HG03064 (cell line): ENCODE measurements around the gene BLCAP.
"Not testable (repeated sequence)": the region's sequence is repeated elsewhere in the genome, so short reads cannot be mapped to it uniquely, and the experiment has no call there.

ENCODE experiments used
- ATAC-seq: cut with Tn5 transposase; IDR thresholded peaks from one replicate; pipeline ENCODE4 v1.9.1; 2021; ENCODE audit warnings: low read depth; ENCODE audit not compliant: unreplicated experiment

The BLCAP gene

DNA sequence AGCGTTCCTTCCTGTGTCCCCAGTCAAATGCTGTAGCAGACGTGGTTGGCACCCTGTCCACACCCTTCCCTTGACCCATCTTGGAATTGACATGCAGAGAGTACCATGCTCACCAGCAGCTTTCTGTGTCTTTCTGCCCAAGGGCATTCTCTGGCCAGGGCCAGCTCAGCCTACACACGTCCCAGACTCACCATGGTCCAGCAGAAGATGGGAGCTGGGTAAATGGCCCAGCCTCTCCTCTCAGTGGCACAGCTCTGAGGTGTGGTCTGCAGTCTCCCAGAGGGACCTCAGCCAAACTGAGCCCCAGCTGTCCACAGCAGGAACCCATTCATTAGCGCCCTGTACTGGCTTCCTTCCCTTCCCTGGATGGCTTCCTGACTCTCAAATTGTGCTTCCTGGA, 31.1 kb upstream of the BLCAP start:
- ATAC-seq = no peak

DNA sequence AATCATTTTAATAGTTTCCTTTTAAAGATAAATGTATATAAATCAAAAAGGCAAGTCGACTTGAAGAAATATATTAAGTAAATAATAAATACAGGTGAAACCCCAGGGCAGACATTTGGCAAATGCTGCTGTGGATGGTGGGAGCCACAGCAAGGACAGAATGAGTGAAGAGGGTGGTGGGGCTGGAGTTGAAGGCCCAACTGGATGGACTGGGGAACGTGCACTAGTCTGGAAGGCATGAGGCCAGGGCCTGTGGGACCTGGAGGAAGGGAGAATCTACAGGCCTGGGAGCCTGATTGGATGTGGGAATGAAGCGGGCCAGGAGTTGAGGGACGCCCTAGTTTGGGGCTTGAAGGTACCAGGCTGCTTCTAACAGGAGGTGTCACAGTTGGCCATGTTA, 30.6 kb upstream of the BLCAP start:
- no peak for ATAC-seq

DNA sequence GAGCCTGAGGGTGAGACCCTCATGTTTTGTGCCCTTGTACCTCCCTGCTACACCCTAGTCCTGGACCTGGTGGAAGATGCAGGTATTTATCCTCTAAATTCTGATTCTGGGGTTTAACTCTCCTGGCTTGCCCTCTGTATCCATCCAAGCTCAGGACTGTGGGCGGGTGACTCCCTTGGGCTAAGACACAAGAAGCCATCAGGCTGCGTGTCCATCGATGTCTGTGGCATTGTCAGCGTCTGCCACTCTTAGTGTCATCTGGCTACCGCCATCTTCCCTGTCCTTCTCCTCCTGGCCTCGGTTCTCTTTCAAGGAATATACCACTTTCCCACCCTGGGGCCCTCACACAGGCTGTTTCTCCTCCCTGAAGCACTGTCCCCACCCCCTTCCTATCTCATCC, 28.9 kb upstream of the BLCAP start:
- ATAC-seq = no peak

DNA sequence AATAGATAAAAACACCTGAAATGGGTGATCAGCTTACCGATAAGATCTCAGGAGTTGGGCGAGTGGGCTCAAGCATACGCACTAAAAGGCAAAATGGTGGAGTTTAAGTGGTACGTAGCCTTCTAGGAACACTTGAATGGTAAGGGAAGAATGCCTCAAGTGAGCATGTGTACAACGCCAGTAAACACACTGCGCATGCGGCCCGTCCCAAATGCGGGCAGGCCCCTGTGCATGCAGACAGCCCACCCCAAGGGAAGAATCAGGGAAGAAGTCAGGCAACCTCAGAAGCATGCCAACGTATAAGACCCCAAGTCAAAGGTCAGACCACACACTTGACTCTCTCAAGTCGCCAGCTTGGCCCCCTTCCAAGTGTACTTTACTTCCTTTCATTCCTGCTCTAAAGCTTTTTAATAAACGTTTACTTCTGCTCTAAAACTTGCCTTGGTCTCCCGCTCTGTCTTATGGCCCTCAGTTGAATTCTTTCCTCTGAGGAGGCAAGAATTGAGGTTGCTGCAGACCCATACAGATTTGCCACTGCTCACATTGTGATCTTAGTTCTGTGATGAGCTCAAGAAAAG, 27.1 kb upstream of the BLCAP start:
- ATAC-seq = not testable (repeated sequence)

DNA sequence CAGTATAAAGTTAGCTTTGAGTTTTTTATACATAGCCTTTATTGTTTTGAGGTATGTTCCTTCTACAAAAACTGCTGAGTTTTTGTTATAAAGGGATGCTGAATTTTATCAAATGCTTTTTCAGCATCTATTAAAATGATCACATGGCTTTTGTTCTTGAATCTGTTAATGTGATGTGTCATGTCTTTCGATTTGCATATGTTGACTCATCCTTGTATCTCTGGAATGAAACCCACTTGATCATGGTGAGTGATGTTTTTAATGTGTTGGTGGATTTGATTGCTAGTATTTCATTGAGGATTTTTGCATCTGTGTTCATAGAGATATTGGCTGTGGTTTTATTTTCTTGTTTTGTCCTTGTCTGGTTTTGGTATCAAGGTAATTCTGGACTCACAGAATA, 24.7 kb upstream of the BLCAP start:
- ATAC-seq = no peak

DNA sequence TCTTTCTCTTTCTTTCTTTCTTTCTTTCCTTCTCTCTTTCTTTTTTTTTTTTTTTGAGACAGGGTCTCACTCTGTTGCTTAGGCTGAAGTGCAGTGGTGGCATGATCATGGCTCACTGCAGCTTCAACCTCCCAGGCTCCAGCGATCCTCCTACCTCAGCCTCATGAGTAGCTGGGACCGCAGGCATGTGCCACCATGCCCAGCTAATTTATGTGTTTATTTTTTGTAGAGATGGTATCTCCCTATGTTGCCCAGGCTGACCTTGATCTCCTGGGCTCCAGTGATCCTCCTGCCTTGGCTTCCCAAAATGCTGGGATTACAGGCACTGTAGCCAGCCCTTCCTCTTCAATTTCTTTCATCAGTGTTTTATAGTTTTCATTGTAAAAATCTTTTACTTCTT, 24.0 kb upstream of the BLCAP start:
- ATAC-seq = not testable (repeated sequence)

DNA sequence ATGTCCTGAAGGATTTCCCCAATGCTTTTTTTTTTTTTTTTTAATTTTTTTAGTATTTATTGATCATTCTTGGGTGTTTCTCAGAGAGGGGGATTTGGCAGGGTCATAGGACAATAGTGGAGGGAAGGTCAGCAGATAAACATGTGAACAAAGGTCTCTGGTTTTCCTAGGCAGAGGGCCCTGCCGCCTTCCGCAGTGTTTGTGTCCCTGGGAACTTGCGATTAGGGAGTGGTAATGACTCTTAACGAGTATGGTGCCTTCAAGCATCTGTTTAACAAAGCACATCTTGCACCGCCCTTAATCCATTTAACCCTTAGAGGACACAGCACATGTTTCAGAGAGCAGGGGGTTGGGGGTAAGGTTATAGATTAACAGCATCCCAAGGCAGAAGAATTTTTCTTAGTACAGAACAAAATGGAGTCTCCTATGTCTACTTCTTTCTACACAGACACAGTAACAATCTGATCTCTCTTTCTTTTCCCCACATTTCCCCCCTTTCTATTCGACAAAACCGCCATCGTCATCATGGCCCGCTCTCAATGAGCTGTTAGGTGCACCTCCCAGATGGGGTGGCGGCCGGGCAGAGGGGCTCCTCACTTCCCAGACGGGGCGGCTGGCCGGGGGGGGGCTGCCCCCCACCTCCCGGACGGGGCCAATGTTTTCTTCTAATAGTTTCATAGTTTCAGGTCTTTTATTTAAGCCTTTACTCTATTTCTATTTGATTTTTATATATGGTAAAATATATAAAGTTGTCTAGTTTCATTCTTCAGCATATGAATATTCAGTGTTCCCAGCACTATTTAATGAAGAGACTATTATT, 22.6 kb upstream of the BLCAP start:
- not testable (repeated sequence) for ATAC-seq

DNA sequence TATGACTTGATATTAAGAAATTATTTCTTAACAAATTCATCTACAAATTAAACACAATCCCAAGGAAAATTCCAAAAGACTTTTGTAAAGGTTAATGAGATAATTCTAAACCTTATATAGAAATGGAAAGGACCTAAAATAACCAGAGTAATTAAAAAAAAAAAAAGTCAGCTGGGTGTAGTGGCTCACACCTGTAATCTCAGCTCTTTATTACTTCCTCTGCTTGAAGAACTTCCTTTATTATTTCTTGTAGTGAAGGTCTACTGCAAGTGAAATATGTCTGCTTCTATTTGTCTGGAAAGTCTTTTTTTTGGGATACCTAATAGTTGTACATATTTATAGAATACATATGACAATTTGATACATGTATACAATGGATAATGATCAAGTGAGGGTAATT, 20.2 kb upstream of the BLCAP start:
- ATAC-seq = no peak

DNA sequence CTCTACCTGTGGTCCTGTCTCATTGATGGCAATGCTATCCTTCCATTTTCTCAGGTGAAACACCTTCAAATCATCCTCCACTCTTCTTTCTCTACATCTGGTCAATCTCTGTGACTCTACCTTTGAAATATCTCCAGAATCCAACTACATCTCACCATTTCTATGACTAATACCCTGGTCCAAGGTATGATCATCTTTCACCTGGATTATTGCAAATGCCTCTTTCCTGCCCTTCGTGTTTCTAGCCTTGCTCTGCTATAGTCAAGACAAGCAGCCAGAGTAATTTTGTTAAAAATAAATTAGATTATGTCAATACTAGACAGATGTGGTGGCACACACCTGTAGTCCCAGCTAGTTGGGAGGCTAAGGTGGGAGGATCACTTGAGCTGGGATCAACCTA, 17.8 kb upstream of the BLCAP start:
- no peak for ATAC-seq

DNA sequence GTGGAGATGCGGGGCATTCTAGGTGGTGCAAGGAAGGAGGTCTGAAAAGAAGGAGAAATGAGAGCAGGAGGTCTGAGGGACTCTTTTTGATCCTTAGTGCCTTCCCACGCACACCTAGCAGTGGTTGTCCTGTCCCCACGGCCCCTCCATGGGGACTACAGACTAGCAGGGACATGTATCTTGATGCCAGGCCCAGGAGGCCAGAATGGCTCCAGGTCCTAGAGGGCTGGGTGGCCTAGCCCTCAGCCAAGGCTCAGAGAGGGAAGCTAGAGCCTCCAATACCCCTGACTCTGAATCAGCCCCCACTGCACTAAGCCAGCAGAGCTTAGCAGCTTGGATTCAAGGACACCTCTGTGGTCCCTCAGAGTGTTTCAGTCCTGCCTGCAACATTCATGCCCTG, 16.7 kb upstream of the BLCAP start:
- no peak for ATAC-seq

DNA sequence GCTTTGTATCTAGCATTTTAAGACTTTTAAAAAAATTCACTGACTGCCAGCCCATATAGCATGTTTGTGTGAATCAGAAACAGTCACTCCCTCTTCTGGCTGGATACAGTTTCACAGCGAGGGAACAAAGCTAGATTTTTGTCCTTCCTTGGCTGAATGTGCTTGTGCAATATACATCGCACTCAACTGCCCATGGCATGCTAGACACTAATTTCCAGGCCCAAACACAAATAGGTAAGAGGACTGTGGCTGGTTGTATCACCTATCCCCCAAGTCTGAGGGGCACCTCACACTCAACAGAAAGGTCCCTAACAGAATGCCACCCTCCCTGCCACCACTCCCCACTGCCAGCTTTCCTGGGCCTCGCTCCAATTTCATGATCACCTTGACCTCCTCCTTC, 16.2 kb upstream of the BLCAP start:
- no peak for ATAC-seq

DNA sequence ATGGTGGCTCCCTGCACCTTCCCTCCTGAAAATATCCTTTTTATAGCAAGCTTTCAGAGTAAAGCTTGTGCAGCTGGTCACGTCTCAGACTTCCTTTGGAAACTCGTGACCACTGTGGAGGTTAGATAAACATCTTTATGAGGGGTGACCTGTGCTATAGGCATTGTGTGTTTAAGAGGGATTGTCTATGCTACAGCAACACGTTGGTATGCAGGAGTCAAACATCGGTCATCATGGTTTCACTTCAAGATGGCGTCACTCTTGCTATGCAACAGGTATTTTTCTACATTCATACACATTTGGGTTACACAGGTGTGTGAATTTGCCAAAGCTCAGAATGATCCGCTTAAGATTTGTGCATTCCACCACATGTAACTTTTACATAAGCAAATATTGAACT, 14.6 kb upstream of the BLCAP start:
- no peak for ATAC-seq

DNA sequence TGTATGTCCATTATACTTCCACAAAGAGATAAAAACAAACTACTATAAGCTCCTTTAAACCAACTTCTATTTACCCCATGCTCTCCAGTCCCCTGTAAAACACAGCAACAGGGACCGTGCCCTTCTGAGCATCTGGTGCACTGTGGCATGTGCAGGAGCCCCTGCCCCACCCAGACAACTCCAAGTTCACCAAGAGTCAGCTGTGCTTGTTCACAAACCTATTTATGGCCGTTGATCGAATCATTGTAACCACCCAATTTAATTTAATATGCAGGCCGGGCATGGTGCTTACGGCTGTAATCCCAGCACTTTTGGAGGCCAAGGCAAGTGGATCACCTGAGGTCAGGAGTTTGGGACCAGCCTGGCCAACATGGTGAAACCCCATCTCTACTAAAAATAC, 13.7 kb upstream of the BLCAP start:
- ATAC-seq = no peak

DNA sequence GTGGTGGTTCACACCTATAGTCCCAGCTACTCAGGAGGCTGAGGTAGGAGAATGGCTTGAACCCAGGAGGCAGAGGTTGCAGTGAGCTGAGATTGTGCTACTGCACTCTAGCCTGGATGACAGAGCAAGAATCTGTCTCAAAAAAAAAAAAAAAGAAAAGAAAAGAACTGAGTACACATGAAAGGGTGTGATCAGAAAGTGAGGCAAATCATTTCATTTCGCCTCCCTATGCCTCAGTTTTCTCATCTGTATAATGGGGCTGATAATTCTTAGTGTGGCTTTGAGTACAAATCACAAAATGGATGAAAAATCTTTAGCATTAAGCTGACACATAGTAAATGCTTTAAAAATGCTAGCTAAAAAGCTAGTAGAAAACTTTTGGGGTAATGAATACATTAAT, 13.2 kb upstream of the BLCAP start:
- not testable (repeated sequence) for ATAC-seq

DNA sequence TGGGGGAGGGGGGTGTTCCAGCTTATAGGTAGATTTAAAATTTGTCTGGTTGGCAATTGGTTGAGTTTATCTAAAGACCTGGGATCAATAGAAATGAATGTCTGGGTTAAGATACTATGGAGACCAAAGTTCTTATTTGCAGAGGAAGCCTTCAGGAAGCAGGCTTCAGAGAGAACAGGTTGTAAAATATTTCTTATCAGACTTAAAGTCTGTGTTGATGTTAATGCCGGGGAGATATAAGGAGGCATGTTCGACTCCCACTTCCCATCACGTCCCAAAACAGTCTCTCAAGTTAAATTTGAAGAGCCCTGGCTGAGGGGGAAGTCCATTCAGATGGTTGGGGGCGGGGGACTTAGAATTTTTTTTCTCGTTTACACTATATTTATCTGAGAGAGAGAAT, 12.3 kb upstream of the BLCAP start:
- ATAC-seq = no peak

DNA sequence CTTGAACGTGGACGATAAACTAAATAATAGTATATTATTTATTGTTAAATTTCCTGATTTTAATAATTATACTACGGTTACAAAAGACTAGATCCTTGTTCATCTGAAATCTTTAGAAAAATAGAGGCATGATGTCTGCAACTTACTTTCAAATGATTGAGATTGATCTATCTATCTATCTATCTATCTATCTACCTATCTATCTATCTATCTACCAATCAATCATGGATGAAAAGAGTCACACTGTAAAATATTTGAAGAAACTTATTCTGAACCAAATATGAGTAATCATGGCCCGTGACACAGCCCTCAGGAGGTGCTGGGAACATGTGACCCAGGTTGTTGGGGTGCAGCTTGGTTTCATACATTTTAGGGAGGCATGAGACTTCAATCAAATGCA, 11.7 kb upstream of the BLCAP start:
- no peak for ATAC-seq

DNA sequence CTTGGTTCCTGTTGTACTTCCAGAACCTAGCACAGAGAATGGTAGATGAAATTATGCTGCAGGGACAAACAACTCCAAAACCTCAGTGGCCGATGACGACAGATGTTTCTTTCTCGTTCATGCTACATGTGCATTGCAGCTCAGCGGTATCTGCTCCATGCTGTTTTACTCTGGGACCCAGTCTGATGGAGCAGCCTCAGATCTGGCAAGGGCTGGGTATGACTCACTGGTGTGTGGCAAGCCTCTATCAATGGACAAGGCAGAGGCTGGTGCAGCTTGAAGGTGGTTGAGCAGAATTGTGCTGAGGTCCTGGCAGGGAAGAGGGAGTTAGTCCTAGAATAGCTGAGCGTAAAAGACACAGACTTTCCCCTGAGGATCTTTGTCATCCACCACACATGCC, 10.3 kb upstream of the BLCAP start:
- ATAC-seq = no peak

DNA sequence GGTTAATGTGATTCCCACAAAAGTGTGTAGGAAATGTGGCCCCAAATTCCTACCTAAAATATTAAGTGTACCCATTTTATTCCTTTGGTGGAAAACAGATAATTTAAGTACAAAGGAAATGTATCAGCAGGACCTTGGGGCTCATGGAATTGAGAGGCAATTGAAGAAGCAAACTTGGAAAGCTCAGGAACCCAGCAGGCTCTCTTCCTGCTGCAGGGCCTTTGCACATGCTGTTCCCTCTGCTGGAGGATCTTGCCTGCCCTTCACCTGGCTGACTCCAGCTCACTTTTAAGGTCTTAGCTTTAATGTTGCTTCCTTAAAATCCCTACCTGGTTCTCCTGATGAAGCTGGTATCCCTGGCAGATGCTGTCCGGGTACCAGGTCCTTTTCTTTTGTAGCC, 9.8 kb upstream of the BLCAP start:
- no peak for ATAC-seq

DNA sequence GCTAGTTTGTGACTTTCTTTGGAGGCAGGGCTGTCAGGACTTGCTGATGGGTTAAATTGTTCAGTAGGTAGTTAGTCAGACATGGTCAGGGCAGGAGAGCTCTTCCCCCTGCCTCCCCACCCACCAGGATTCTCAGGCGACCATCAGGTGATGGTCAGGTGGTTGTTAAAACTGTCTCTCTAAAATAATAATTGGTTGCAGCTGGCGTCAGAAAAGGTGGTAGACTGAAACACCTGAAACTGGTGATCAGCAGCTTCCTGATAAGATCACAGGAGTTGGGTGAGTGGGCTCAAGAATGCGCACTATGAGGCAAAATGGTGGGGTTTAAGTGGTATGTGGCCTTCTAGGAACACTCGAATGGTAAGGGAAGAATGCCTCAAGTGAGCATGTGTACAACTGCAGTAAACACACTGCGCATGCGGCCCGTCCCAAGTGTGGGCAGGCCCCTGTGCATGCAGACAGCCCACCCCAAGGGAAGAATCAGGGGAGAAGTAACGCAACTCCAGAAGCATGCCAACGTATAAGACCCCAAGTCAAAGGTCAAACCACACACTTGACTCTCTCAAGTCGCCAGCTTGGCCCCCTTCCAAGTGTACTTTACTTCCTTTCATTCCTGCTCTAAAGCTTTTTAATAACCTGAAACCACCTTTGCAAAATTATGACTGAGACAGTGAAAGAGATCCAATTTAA, 7.9 kb upstream of the BLCAP start:
- no peak for ATAC-seq

DNA sequence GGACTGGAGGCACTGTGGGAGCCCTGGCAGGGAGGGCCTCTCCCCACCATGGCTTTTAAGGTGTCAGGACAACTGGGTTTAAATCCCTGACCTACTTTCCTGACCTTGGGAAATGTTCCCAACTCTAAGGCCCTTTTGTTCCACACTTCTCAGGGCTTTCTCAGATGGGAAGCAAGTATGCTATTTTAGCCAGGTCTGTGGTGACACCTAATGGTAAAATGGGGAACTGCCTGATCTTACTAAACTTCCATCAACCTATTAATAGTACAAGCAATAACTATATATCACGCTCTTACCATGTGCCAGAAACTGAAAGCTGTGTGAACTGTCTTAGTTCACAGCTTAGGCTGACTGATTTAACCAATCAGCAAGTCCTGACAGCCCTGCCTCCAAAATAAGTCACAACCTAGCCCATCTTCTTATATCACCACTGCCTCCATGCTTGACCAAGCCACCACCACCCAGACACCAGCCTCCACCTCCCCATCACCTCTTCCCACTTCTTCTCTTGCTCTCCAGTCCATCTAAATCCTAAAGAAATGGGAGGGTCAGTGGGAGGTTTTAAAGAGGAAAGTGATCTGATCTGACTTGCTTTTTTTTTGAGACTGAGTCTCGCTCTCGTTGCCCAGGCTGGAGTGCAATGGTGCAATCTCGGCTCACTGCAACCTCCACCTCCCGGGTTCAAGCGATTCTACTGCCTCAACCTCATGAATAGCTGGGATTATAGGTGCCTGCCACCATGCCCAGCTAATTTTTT, 6.9 kb upstream of the BLCAP start:
- no peak for ATAC-seq

DNA sequence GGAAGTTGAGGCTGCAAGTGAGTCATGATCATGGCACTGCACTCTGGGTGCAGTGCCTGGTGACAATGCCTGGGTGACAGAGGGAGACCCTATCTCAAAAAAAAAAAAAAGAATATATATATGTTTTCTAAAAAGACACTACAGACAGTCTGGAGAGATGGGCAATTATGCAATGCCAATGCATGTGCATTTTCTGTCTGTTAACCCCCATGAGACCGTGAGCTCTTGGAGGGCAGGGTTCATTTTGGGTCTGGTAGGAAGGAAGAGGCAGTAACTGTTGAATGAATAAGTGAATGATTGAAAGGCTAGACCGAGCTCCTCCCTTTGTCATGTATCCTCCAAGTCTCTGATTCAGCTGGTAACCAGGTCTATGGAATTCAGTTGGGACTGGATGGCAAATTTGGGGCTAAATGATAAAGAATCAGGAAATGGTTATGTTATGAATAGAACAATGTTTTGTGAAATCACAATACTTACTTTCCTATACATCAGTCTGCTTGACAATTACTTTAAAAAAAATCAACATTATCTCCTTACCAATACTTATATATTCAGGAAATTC, 5.6 kb upstream of the BLCAP start:
- ATAC-seq = no peak
